Stimulated activated CD4-positive, alpha-beta T cell treated with anti-CD3 and anti-CD28 coated beads, Interleukin-1b, Interleukin-23, amount 100 ng/mL, for 1 hour (primary cell): Measurements from ENCODE around the gene RASL10A.
"Not testable (repeated sequence)": the region's sequence is repeated elsewhere in the genome, so short reads cannot be mapped to it uniquely, and the experiment has no call there.

Experiments
- DNase-seq, 2 donors: peaks; one replicate each; pipeline ENCODE4 v3.0.0-alpha.2; 2020; ENCODE audit warnings: low read depth in 2 of 2

The RASL10A gene

GRCh38 chr22:29315286-29316140, at the start of gene RASL10A:
RASL10A (minus strand) TSS chr22:29315697; CDS start chr22:29315246, 451 bp downstream.
- no peak for DNase-seq

GRCh38 chr22:29359469-29359868, 44.0 kb upstream of the RASL10A start:
- DNase-seq, result no peak

- not testable (repeated sequence) for DNase-seq
These were observed 41.8 kb upstream of the RASL10A start for GRCh38 chr22:29357193-29357890.

GRCh38 chr22:29353860-29354259, 38.4 kb upstream of the RASL10A start:
- no peak for DNase-seq

- no peak for DNase-seq
These were observed 37.8 kb upstream of the RASL10A start for GRCh38 chr22:29353286-29353685.

GRCh38 chr22:29352778-29353177, 37.3 kb upstream of the RASL10A start:
- DNase-seq, result no peak

- DNase-seq, result no peak
These were observed 36.4 kb upstream of the RASL10A start for GRCh38 chr22:29351891-29352290.

GRCh38 chr22:29351042-29351441, 35.5 kb upstream of the RASL10A start:
- DNase-seq, result no peak

- DNase-seq, result no peak
These were observed 33.5 kb upstream of the RASL10A start for GRCh38 chr22:29348956-29349355.

- no peak for DNase-seq
These were observed 32.5 kb upstream of the RASL10A start for GRCh38 chr22:29348041-29348440.

GRCh38 chr22:29346659-29347058, 31.2 kb upstream of the RASL10A start:
- DNase-seq, result no peak

- DNase-seq, result no peak
These were observed 30.4 kb upstream of the RASL10A start for GRCh38 chr22:29345932-29346331.

GRCh38 chr22:29344889-29345288, 29.4 kb upstream of the RASL10A start:
- not testable (repeated sequence) for DNase-seq

- no peak for DNase-seq
These were observed 28.6 kb upstream of the RASL10A start for GRCh38 chr22:29344137-29344536.

GRCh38 chr22:29343313-29343805, 27.9 kb upstream of the RASL10A start:
- no peak for DNase-seq

GRCh38 chr22:29342577-29343312, 27.2 kb upstream of the RASL10A start:
- DNase-seq, result no peak

GRCh38 chr22:29342177-29342576, 26.7 kb upstream of the RASL10A start:
- DNase-seq, result no peak

GRCh38 chr22:29341849-29342127, 26.3 kb upstream of the RASL10A start:
- no peak for DNase-seq

- DNase-seq, result no peak
These were observed 25.8 kb upstream of the RASL10A start for GRCh38 chr22:29341056-29341848.

- DNase-seq, result no peak
These were observed 25.1 kb upstream of the RASL10A start for GRCh38 chr22:29340566-29340965.

GRCh38 chr22:29339381-29340235, 24.1 kb upstream of the RASL10A start:
- no peak for DNase-seq
